NCI-H1048 (cell line): ENCODE data around the gene CDCA4.
"Not testable (repeated sequence)": the region's sequence is repeated elsewhere in the genome, so short reads cannot be mapped to it uniquely, and the experiment has no call there.

Source experiments
- DNase-seq: peaks from one replicate; lab custom pipeline; 2025; lab: John Stamatoyannopoulos, UW

CDCA4 gene

GRCh38 chr14:105058521-105059034 is 37.7 kb upstream of the CDCA4 start:
- no peak for DNase-seq

- DNase-seq, result no peak
These were observed 35.5 kb upstream of the CDCA4 start for GRCh38 chr14:105056303-105056831.

- no peak for DNase-seq
These were observed 34.9 kb upstream of the CDCA4 start for GRCh38 chr14:105055736-105056302.

- DNase-seq, result no peak
These were observed 34.5 kb upstream of the CDCA4 start for GRCh38 chr14:105055334-105055733.

GRCh38 chr14:105053996-105054395 is 33.1 kb upstream of the CDCA4 start:
- DNase-seq, result no peak

GRCh38 chr14:105053421-105053820 is 32.5 kb upstream of the CDCA4 start:
- no peak for DNase-seq

GRCh38 chr14:105052110-105052458 is 31.2 kb upstream of the CDCA4 start:
- DNase-seq, result no peak

- DNase-seq, result no peak
These were observed 30.6 kb upstream of the CDCA4 start for GRCh38 chr14:105051182-105052109.

GRCh38 chr14:105050551-105050897 is 29.6 kb upstream of the CDCA4 start:
- DNase-seq, result no peak

- no peak for DNase-seq
These were observed 29.1 kb upstream of the CDCA4 start for GRCh38 chr14:105049753-105050550.

GRCh38 chr14:105047283-105048016 is 26.6 kb upstream of the CDCA4 start:
- DNase-seq, result no peak

- no peak for DNase-seq
These were observed 26.0 kb upstream of the CDCA4 start for GRCh38 chr14:105046891-105047282.

- DNase-seq, result peak; percentile 32
These were observed 24.9 kb upstream of the CDCA4 start for GRCh38 chr14:105045710-105046326.

GRCh38 chr14:105043641-105044040 is 22.8 kb upstream of the CDCA4 start:
- no peak for DNase-seq

- DNase-seq, result no peak
These were observed 21.9 kb upstream of the CDCA4 start for GRCh38 chr14:105042813-105043212.

GRCh38 chr14:105041841-105042765 is 21.2 kb upstream of the CDCA4 start:
- DNase-seq, result no peak

- no peak for DNase-seq
These were observed 18.7 kb upstream of the CDCA4 start for GRCh38 chr14:105039458-105040205.

GRCh38 chr14:105035616-105036015 is 14.7 kb upstream of the CDCA4 start:
- not testable (repeated sequence) for DNase-seq

GRCh38 chr14:105034315-105035039 is 13.6 kb upstream of the CDCA4 start:
- no peak for DNase-seq
